Liver (tissue), 9 donors: Measurements from ENCODE around the gene RXYLT1. TPM values are rescaled to one million over a fixed set of nuclear protein-coding genes. Genes with fewer than 3 reads are reported as not detected.

Source experiments
- DNase-seq: peaks from one replicate; pipeline ENCODE4 v3.0.0-alpha.2; 2017; ENCODE audit warnings: low spot score
- H3K27ac ChIP-seq, 2 donors: one replicate each; pipeline ENCODE4 v1.7.0; 2013; ENCODE audit warnings: inconsistent platforms in 2 of 2, low read length in 2 of 2, control low read depth in 1 of 2, low read depth in 1 of 2, mild to moderate bottlenecking in 1 of 2
- H3K27me3 ChIP-seq, 4 donors: one replicate each; pipeline versions ENCODE4 v1.6.1 to v1.7.0; 2013; ENCODE audit warnings: low read length in 3 of 4, inconsistent platforms in 1 of 4, mild to moderate bottlenecking in 1 of 4, moderate library complexity in 1 of 4; ENCODE audit not compliant: control insufficient read depth in 4 of 4, insufficient read depth in 4 of 4
- H3K36me3 ChIP-seq, 4 donors: one replicate each; pipeline versions ENCODE4 v1.6.1 to v1.7.0; 2013; ENCODE audit warnings: low read length in 3 of 4, mild to moderate bottlenecking in 3 of 4, low read depth in 1 of 4, moderate library complexity in 1 of 4; ENCODE audit not compliant: control insufficient read depth in 4 of 4, insufficient read depth in 3 of 4
- H3K4me1 ChIP-seq, 4 donors: one replicate each; pipeline versions ENCODE4 v1.6.1 to v1.7.0; 2013; ENCODE audit warnings: low read length in 3 of 4, mild to moderate bottlenecking in 3 of 4, moderate library complexity in 1 of 4; ENCODE audit not compliant: control insufficient read depth in 4 of 4, insufficient read depth in 4 of 4
- H3K4me3 ChIP-seq, 3 donors: one replicate each; pipeline versions ENCODE4 v1.6.1 to v1.7.0; 2013; ENCODE audit warnings: low read length in 3 of 3, control low read depth in 1 of 3, low read depth in 1 of 3, mild to moderate bottlenecking in 1 of 3
- H3K9ac ChIP-seq, 2 donors: one replicate each; pipeline ENCODE4 v1.7.0; 2013; ENCODE audit warnings: low read length in 2 of 2, mild to moderate bottlenecking in 2 of 2, moderate library complexity in 2 of 2, control low read depth in 1 of 2, low read depth in 1 of 2
- H3K9me3 ChIP-seq, 4 donors: one replicate each; pipeline versions ENCODE4 v1.6.1 to v1.7.0; 2013; ENCODE audit warnings: low read length in 3 of 4; ENCODE audit not compliant: control insufficient read depth in 4 of 4
- EGR1 ChIP-seq, 2 donors: IDR thresholded peaks; 2 replicates each; pipeline ENCODE4 v1.6.1; 2016 to 2018; ENCODE audit warnings: antibody characterized with exemption in 2 of 2, low read depth in 2 of 2
- FOXA1 ChIP-seq: IDR thresholded peaks from 2 replicates; pipeline ENCODE4 v1.6.1; 2016; ENCODE audit warnings: antibody characterized with exemption
- FOXA2 ChIP-seq: IDR thresholded peaks from 2 replicates; pipeline ENCODE4 v1.6.1; 2016; ENCODE audit warnings: antibody characterized with exemption
- GABPA ChIP-seq, 2 donors: IDR thresholded peaks in 1 of 2; conservative IDR thresholded peaks in 1 of 2; 2 replicates each; pipeline ENCODE4 v1.6.1; 2016; ENCODE audit warnings: antibody characterized with exemption in 2 of 2, mild to moderate bottlenecking in 1 of 2, moderate library complexity in 1 of 2
- HNF4A ChIP-seq, 2 donors: conservative IDR thresholded peaks; 2 replicates each; pipeline ENCODE4 v1.6.1; 2016; ENCODE audit warnings: antibody characterized with exemption in 2 of 2, mild to moderate bottlenecking in 2 of 2
- JUND ChIP-seq, 2 donors: IDR thresholded peaks; 2 replicates each; pipeline ENCODE4 v1.6.1; 2016; ENCODE audit warnings: antibody characterized with exemption in 2 of 2
- NR2F2 ChIP-seq: IDR thresholded peaks from 2 replicates; pipeline ENCODE4 v1.6.1; 2016; ENCODE audit warnings: antibody characterized with exemption
- RAD21 ChIP-seq, 2 donors: IDR thresholded peaks; 2 replicates each; pipeline ENCODE4 v1.6.1; 2016; ENCODE audit warnings: antibody characterized with exemption in 2 of 2, mild to moderate bottlenecking in 2 of 2
- SP1 ChIP-seq: IDR thresholded peaks from 2 replicates; pipeline ENCODE4 v1.6.1; 2018; ENCODE audit warnings: antibody characterized with exemption, mild to moderate bottlenecking
- TAF1 ChIP-seq: conservative IDR thresholded peaks from 2 replicates; pipeline ENCODE4 v1.6.1; 2016; ENCODE audit warnings: antibody characterized with exemption, mild to moderate bottlenecking
- YY1 ChIP-seq: IDR thresholded peaks from 2 replicates; pipeline ENCODE4 v1.6.1; 2016; ENCODE audit warnings: antibody characterized with exemption, mild to moderate bottlenecking
- WGBS: extraction: QIAGEN DNeasy Blood & Tissue Kit; methylation state at CpG from one replicate; pipeline ENCODE4 v1.1.7; 2013; 5-methylcytosine and 5-hydroxymethylcytosine counted together
- polyA plus RNA-seq, 2 donors: library from polyadenylated mRNA; stranded (reverse) in 1 of 2; unstranded in 1 of 2; fragments of 200-250 nt in 1 of 2; fragments of >200 nt in 1 of 2; fragmentation: Nextera tagmentation in 1 of 2; extraction: Ambion mirVana in 1 of 2; gene quantifications; one replicate each; pipeline versions ENCODE4 v1.2.1 to v1.2.3, GENCODE V29; 2013 to 2015
- total RNA-seq, 2 donors: library from RNA; depleted of rRNA; stranded (reverse); fragments of >200 nt; gene quantifications; one replicate each; pipeline ENCODE4 v1.2.3, GENCODE V29; 2014
- TF ChIP-seq, protein P1 (sequence below): fragments of 150-350 bp; IDR thresholded peaks from 2 replicates; pipeline ENCODE4 v1.5.1; 2017; ENCODE audit warnings: improper control_type of control experiment, low read depth, low read length; ENCODE audit not compliant: missing input control
- TF ChIP-seq, protein P2 (sequence below): IDR thresholded peaks from 2 replicates; pipeline ENCODE4 v1.6.1; 2016; ENCODE audit warnings: antibody characterized with exemption
- TF ChIP-seq, protein P3 (sequence below): IDR thresholded peaks from 2 replicates; pipeline ENCODE4 v1.6.1; 2016; ENCODE audit warnings: antibody characterized with exemption
- TF ChIP-seq, protein P4 (sequence below): IDR thresholded peaks from 2 replicates; pipeline ENCODE4 v1.6.1; 2016; ENCODE audit warnings: antibody characterized with exemption
- TF ChIP-seq, protein P5 (sequence below): IDR thresholded peaks from 2 replicates; pipeline ENCODE4 v1.6.1; 2016; ENCODE audit warnings: antibody characterized with exemption, mild to moderate bottlenecking
- donor health status: healthy.
- donor health status: healthy.
- donor health status: healthy.
- donor health status: healthy.
- donor health status: healthy.

RXYLT1 gene
- total and polyA plus RNA-seq, 4 donors: 6.0 to 12.2 (median 10.4) TPM

DNA sequence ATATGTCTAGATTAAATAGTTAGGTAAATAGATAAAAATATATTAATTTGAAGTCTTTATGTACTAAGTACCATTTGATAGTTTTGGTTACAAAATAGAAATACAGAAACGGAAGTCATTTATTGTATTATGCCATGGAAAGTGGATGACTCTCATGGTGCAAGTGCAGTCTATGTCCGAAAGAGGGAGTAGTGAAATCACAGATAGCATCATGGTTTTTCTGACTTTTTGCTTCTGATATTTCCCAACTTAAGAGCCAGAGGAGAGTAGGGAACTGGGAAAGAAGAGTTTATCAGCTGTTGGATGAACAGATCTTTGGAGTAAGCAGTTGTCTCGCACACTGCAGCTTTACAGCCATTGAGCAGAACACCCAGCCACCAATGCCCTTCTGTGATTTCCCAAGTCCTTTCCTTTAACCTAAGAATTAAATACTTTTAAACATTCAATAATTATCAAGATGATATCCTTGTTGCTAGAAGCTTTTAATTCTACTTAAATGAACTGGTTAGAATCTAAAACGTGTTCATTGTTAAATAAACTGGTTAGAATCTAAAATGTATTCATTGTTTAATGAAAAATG lies 46.4 kb downstream of the RXYLT1 start:
- H3K4me3 ChIP-seq: no peak overlapping the region
- no peak for DNase-seq
- H3K4me1 ChIP-seq: peaks cover 0 to 7% (median under 1%) of the 10 kb centered on the region in 4 donors
- no peaks in the 10 kb centered on the region for H3K36me3 ChIP-seq
- H3K9ac ChIP-seq: no peak overlapping the region
- TF ChIP-seq FOXA1: no peak
- peak; percentile 91 to 92 for TF ChIP-seq RAD21 (IDR thresholded peaks at IDR 0.05)
- TF ChIP-seq, protein P1, sequence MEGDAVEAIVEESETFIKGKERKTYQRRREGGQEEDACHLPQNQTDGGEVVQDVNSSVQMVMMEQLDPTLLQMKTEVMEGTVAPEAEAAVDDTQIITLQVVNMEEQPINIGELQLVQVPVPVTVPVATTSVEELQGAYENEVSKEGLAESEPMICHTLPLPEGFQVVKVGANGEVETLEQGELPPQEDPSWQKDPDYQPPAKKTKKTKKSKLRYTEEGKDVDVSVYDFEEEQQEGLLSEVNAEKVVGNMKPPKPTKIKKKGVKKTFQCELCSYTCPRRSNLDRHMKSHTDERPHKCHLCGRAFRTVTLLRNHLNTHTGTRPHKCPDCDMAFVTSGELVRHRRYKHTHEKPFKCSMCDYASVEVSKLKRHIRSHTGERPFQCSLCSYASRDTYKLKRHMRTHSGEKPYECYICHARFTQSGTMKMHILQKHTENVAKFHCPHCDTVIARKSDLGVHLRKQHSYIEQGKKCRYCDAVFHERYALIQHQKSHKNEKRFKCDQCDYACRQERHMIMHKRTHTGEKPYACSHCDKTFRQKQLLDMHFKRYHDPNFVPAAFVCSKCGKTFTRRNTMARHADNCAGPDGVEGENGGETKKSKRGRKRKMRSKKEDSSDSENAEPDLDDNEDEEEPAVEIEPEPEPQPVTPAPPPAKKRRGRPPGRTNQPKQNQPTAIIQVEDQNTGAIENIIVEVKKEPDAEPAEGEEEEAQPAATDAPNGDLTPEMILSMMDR: peak; percentile 78
- no peak for TF ChIP-seq YY1
- TF ChIP-seq, protein P2, sequence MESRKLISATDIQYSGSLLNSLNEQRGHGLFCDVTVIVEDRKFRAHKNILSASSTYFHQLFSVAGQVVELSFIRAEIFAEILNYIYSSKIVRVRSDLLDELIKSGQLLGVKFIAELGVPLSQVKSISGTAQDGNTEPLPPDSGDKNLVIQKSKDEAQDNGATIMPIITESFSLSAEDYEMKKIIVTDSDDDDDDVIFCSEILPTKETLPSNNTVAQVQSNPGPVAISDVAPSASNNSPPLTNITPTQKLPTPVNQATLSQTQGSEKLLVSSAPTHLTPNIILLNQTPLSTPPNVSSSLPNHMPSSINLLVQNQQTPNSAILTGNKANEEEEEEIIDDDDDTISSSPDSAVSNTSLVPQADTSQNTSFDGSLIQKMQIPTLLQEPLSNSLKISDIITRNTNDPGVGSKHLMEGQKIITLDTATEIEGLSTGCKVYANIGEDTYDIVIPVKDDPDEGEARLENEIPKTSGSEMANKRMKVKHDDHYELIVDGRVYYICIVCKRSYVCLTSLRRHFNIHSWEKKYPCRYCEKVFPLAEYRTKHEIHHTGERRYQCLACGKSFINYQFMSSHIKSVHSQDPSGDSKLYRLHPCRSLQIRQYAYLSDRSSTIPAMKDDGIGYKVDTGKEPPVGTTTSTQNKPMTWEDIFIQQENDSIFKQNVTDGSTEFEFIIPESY: no peak
- TF ChIP-seq FOXA2: no peak
- TF ChIP-seq, protein P3, sequence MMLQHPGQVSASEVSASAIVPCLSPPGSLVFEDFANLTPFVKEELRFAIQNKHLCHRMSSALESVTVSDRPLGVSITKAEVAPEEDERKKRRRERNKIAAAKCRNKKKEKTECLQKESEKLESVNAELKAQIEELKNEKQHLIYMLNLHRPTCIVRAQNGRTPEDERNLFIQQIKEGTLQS: no peak
- no peak for TF ChIP-seq TAF1
- TF ChIP-seq, protein P4, sequence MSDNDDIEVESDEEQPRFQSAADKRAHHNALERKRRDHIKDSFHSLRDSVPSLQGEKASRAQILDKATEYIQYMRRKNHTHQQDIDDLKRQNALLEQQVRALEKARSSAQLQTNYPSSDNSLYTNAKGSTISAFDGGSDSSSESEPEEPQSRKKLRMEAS: no peak
- no peak for TF ChIP-seq JUND (IDR thresholded peaks at IDR 0.05)
- peak in 1 of 2 donors; percentile 21 for TF ChIP-seq EGR1 (IDR thresholded peaks at IDR 0.05; ENCODE audit: low read depth in 2 of 2)
- TF ChIP-seq, protein P5, sequence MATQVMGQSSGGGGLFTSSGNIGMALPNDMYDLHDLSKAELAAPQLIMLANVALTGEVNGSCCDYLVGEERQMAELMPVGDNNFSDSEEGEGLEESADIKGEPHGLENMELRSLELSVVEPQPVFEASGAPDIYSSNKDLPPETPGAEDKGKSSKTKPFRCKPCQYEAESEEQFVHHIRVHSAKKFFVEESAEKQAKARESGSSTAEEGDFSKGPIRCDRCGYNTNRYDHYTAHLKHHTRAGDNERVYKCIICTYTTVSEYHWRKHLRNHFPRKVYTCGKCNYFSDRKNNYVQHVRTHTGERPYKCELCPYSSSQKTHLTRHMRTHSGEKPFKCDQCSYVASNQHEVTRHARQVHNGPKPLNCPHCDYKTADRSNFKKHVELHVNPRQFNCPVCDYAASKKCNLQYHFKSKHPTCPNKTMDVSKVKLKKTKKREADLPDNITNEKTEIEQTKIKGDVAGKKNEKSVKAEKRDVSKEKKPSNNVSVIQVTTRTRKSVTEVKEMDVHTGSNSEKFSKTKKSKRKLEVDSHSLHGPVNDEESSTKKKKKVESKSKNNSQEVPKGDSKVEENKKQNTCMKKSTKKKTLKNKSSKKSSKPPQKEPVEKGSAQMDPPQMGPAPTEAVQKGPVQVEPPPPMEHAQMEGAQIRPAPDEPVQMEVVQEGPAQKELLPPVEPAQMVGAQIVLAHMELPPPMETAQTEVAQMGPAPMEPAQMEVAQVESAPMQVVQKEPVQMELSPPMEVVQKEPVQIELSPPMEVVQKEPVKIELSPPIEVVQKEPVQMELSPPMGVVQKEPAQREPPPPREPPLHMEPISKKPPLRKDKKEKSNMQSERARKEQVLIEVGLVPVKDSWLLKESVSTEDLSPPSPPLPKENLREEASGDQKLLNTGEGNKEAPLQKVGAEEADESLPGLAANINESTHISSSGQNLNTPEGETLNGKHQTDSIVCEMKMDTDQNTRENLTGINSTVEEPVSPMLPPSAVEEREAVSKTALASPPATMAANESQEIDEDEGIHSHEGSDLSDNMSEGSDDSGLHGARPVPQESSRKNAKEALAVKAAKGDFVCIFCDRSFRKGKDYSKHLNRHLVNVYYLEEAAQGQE: no peak
- no peak for TF ChIP-seq SP1
- no peak for TF ChIP-seq NR2F2
- TF ChIP-seq HNF4A (conservative IDR thresholded peaks at IDR 0.05): no peak
- peak; percentile 28 to 40 for TF ChIP-seq GABPA (IDR thresholded peaks at IDR 0.05 in 1 of 2, conservative IDR thresholded peaks at IDR 0.05 in 1 of 2)
- H3K9me3 ChIP-seq: no peaks in the 10 kb centered on the region
- 22% methylated on average over 4 of the region's 4 CpGs for WGBS
- H3K27me3 ChIP-seq: no peaks in the 10 kb centered on the region
- no peak overlapping the region for H3K27ac ChIP-seq
